ENCODE measurements around the gene CTRB1. TPM values are rescaled to one million over a fixed set of nuclear protein-coding genes. Genes with fewer than 3 reads are reported as not detected.

CTRB1 gene
- polyA plus RNA-seq: not detected

DNA sequence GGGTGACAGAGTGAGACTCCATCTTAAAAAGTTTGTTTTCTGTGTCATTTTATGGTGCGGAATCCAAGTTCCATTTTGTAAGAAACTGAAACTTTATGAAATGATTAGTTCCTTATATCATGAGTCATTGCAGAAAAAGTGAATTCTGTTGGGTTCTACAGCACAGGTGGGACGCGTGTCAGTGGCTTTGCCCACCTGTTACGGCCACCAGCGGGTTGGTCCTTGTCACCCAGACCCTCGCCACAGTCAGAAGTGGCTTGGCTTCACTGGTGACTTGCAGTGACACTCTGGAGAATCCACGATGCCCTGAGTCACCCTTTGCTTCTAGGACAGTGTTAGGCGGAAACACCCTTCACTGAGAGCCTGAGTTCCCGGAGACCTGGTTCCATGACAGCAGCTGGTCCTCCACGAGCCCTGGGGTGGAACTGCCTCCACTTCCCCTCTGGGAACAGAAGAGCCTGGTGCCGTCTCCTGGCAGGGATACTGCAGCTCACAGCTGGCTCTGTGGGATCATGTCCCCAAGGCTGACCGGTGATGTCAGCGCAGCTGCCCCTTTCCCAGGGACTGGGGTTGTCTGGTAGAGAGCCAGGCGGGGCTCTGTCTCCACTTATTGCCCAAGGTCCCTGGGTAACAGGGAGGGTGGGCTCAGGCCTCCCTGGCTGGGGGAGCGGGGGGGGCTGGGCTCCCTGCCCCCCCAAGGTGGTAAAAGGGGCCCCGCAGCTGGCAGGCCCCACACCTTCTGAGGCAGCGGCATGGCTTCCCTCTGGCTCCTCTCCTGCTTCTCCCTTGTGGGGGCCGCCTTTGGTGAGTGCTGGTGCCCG is at the start of gene CTRB1:
TSS of gene CTRB1 (plus strand) at position 733 of the 821 bp plus-strand sequence. CDS start at position 753, 20 bp downstream.
- no peak for DNase-seq
- H3K4me3 Mint-ChIP-seq: peak within 1 kb of the TSS; percentile 29 to 87 (median 74)
- H3K4me1 Mint-ChIP-seq: peaks cover 5 to 15% of the 10 kb centered on the region in 2 donors
- H3K9me3 Mint-ChIP-seq: no peaks in the 10 kb centered on the region
- peak within 1 kb of the TSS in 5 of 6 donors; percentile 77 to 88 (median 82) for H3K27ac Mint-ChIP-seq
- H3K27me3 Mint-ChIP-seq (ENCODE audit: low read depth in 3 of 3): peaks cover 0 to 6% (median 3%) of the 10 kb centered on the region in 3 donors
- no peaks in the 10 kb centered on the region for H3K36me3 Mint-ChIP-seq

DNA sequence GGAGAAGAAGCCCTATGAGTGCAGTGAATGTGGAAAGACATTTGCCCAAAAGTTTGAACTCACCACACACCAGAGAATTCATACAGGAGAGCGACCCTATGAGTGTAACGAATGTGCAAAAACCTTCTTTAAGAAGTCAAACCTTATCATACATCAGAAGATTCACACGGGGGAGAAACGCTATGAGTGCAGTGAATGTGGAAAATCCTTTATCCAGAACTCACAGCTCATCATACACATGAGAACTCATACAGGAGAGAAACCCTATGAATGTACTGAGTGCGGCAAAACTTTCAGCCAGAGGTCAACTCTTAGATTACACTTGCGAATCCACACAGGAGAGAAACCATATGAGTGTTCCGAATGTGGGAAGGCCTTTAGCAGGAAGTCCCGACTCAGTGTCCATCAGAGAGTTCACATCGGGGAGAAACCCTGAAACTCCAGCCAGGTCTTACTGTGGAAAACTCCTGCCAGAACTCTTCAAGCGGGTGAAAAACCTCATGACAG is 48.8 kb upstream of the CTRB1 start:
- H3K9me3 Mint-ChIP-seq: peaks cover 38 to 81% (median 71%) of the 10 kb centered on the region in 6 donors
- H3K4me3 Mint-ChIP-seq: no peak overlapping the region
- peaks cover 0 to 5% (median 1%) of the 10 kb centered on the region in 3 donors for H3K27me3 Mint-ChIP-seq (ENCODE audit: low read depth in 3 of 3)
- no peaks in the 10 kb centered on the region for H3K4me1 Mint-ChIP-seq
- H3K27ac Mint-ChIP-seq: no peak overlapping the region
- no peak for DNase-seq
- peaks cover 68 to 81% (median 81%) of the 10 kb centered on the region in 3 donors for H3K36me3 Mint-ChIP-seq

DNA sequence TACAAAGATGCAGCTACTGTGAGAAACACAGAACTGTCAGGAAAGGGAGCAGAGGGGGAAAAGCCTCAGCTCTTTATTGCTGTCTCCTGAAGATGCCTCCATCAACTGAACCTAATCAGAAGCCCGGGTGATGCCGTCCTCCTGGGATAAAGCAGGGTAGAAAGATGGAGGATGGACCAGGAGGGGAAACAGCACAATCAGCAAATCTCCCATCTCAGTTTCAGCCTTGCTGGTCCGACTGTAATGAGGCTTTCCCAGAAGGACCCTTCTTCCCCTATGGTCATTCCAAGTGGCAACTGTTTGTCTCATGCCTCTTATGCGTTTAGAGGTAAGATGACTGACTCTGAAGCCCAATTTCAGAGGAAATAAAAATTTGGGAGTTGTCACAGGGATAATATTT is 46.2 kb upstream of the CTRB1 start:
- Mint-ChIP-seq H3K27me3 (ENCODE audit: low read depth in 3 of 3) (peaks cover 4 to 6% (median 4%) of the 10 kb centered on the region in 3 donors), H3K4me3 (no peak overlapping the region), H3K4me1 (no peaks in the 10 kb centered on the region), H3K9me3 (peaks cover 45 to 96% (median 82%) of the 10 kb centered on the region in 6 donors), H3K27ac (no peak overlapping the region), H3K36me3 (peaks cover 57 to 61% (median 57%) of the 10 kb centered on the region in 3 donors)
- DNase-seq: no peak

DNA sequence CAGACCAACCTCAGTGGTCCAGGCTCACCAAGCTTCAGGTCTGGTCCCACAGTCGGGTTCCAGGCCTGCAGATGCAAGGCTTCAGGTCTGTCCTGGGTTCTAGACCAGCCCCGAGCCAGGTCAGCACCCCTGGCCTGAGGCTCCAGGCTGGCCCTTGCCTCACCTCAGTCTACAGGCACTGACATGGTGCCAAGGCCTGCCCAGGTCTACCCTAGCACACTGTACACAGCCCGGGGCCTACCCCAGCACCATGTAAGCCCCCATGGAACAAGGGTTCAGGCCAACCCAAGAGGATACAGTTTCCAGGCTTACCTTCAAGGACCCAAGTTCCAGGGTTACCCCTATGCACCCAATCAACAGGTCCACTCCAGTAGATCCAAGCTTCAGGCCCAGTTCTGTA is 43.7 kb upstream of the CTRB1 start:
- Mint-ChIP-seq H3K4me3 (no peak overlapping the region), H3K4me1 (no peaks in the 10 kb centered on the region), H3K27me3 (ENCODE audit: low read depth in 3 of 3) (peaks cover 4 to 6% (median 6%) of the 10 kb centered on the region in 3 donors), H3K36me3 (peaks cover 32 to 41% (median 34%) of the 10 kb centered on the region in 3 donors), H3K27ac (no peak overlapping the region), H3K9me3 (peaks cover 34 to 82% (median 68%) of the 10 kb centered on the region in 6 donors)
- DNase-seq: no peak

DNA sequence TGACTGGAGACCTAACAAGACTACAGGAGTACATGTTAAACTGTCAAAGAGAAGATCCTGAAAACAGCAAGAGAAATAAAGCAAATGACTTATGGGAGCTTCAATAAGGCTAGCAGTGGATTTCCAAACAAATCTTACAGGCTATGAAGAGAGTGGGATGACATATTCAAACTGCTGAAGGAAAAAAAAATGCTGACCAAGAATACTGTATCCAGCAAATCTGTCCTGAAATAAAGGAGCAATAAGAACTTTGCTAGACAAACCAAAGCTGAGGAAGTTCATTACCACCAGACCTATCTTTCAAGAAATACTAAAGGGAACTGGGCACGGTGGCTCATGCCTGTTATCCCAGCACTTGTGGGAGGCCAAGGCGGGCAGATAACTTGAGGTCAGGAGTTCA is 41.9 kb upstream of the CTRB1 start:
- peaks cover 5 to 9% (median 6%) of the 10 kb centered on the region in 3 donors for H3K27me3 Mint-ChIP-seq (ENCODE audit: low read depth in 3 of 3)
- no peak overlapping the region for H3K27ac Mint-ChIP-seq
- peaks cover 16 to 26% (median 21%) of the 10 kb centered on the region in 3 donors for H3K36me3 Mint-ChIP-seq
- no peaks in the 10 kb centered on the region for H3K4me1 Mint-ChIP-seq
- no peak for DNase-seq
- H3K4me3 Mint-ChIP-seq: no peak overlapping the region
- H3K9me3 Mint-ChIP-seq: peaks cover 27 to 63% (median 52%) of the 10 kb centered on the region in 6 donors

DNA sequence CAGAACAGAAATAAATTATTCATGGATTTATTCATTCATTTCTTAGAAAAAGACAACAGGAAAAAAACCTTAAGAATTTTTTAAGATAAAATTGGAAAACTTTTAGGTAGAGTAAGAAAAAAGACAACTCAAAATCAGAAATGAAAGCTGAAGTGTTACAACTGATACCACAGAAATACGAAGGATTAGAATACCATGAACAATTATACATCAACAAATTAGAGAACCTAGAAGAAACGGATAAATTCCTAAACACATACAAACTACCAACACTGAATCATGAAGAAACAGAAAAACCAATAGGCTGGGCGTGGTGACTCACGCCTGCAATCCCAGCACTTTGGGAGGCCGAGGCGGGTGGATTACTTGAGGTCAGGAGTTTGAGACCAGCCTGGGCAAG is 39.6 kb upstream of the CTRB1 start:
- Mint-ChIP-seq H3K9me3 (peaks cover 18 to 40% (median 32%) of the 10 kb centered on the region in 6 donors), H3K36me3 (peaks cover 3 to 12% (median 9%) of the 10 kb centered on the region in 3 donors), H3K27me3 (ENCODE audit: low read depth in 3 of 3) (peaks cover 5 to 9% (median 5%) of the 10 kb centered on the region in 3 donors), H3K27ac (no peak overlapping the region), H3K4me1 (no peaks in the 10 kb centered on the region), H3K4me3 (no peak overlapping the region)
- DNase-seq: no peak

DNA sequence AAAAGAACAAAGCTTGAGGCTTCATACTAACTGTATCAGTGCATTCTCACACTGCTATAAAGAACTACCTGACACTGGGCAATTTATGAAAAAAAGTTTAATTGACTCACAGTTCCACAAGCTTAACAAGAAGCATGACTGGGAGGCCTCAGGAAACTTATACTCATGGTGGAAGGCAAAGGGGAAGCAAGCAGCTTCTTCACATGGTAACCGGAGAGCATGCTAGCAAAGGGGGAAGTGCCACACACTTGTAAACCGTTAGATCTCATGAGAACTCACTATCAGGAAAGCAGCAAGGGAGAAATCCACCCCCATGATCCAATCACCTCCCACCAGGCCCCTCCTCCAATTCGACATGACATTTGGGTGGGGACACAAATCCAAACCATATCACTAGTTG is 37.2 kb upstream of the CTRB1 start:
- Mint-ChIP-seq H3K4me1 (no peaks in the 10 kb centered on the region), H3K27ac (no peak overlapping the region), H3K36me3 (peaks cover 0 to 6% (median 4%) of the 10 kb centered on the region in 3 donors), H3K9me3 (peaks cover 9 to 18% (median 17%) of the 10 kb centered on the region in 6 donors), H3K4me3 (no peak overlapping the region), H3K27me3 (ENCODE audit: low read depth in 3 of 3) (peaks cover 4 to 10% (median 8%) of the 10 kb centered on the region in 3 donors)
- DNase-seq: no peak

DNA sequence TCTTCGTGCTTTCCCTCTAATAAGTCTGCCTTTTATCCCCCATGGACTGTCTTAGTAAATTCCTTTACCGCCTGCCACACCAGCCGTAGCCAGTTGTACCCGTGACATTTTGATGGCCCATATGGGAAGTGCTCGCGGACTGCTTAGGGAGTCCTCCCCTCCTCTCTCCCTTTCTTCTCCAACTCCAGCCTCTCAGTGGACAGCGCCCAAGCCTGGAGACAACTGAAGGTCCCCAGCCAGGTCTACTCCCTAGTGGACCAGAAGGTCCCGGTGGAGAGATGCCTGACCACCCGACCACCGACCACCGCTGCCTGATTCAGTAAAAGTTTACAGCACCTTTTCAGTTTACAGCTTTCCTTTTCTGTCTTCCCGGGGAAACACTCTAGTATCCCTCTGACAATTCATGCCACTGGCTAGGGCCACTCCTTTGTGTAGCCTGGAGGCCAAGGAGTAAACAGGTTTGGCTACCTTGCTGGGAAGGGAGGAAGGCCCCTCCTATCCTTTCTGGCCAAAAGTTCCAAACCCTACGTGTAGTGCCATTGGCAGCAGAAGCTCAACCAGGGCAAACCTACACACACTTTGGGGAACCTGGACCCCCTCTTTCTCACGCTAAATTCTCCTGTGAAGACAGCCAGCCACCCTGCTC is 29.8 kb upstream of the CTRB1 start:
- H3K9me3 Mint-ChIP-seq: no peaks in the 10 kb centered on the region
- no peaks in the 10 kb centered on the region for H3K36me3 Mint-ChIP-seq
- no peak for DNase-seq
- H3K4me1 Mint-ChIP-seq: no peaks in the 10 kb centered on the region
- H3K4me3 Mint-ChIP-seq: no peak overlapping the region
- peaks cover 2 to 8% (median 4%) of the 10 kb centered on the region in 3 donors for H3K27me3 Mint-ChIP-seq (ENCODE audit: low read depth in 3 of 3)
- no peak overlapping the region for H3K27ac Mint-ChIP-seq

DNA sequence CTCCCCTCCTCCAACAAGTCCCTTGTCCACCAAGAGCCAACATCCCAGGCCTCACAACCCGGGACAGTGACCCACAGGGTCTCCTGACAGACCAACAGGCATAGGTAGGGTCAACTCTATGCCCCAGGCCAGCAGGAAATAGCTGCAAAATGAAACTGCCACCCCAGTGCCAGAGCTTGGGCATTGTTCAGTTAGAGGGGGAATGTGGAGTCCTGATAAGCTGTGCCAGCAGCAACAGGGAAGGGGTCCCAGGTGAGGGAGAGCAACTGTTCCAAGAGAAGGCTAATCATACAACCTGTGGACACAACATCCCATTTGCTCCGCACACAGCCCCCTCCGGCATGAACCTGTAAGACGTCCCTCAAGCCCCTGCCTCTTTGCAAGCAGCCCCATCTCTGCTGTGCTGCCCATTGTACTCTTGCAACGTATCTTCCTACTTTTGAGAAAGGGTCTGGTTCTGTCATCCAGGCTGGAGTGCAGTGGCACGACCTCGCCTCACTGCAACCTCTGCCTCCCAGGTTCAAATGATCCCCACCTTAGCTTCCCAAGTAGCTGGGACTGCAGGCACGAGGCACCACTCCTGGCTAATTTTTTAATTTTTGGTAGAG is 29.0 kb upstream of the CTRB1 start:
- H3K4me3 Mint-ChIP-seq: no peak overlapping the region
- H3K27me3 Mint-ChIP-seq (ENCODE audit: low read depth in 3 of 3): peaks cover 2 to 8% (median 4%) of the 10 kb centered on the region in 3 donors
- no peaks in the 10 kb centered on the region for H3K36me3 Mint-ChIP-seq
- no peak overlapping the region for H3K27ac Mint-ChIP-seq
- no peaks in the 10 kb centered on the region for H3K4me1 Mint-ChIP-seq
- DNase-seq: no peak
- no peaks in the 10 kb centered on the region for H3K9me3 Mint-ChIP-seq

DNA sequence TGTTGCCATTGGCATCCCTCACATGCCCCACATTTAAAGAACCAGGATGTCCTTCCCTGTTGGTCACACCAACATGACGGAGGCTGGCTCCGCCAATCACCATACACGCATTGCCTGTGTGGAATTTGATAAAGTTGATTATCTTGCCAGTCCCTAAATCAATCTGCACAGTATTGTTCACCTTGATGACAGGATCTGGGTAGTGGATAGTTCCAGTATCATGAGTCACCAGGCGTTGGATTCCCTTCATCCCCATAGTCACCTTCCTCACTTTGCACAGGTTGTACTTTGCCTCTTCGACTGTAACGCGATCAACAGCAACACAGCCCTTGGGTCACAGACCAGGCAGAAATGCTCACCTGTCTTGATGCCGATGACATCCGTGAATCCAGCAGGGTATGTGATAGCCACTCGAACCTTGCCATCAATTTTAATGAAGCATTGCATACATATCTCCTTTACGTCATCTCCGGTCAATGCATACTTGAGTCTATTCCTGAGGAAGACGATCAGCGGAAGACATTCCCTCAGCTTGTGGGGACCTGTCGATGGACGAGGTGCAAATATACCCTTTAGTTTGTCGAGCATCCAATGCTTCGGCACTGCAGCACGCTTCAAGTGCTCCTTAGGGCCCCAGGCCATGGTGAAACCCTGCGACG is 26.1 kb upstream of the CTRB1 start:
- no peaks in the 10 kb centered on the region for H3K9me3 Mint-ChIP-seq
- no peak for DNase-seq
- H3K4me1 Mint-ChIP-seq: no peaks in the 10 kb centered on the region
- H3K36me3 Mint-ChIP-seq: no peaks in the 10 kb centered on the region
- no peak overlapping the region for H3K4me3 Mint-ChIP-seq
- H3K27me3 Mint-ChIP-seq (ENCODE audit: low read depth in 3 of 3): peaks cover 0 to 10% (median 2%) of the 10 kb centered on the region in 3 donors
- no peak overlapping the region for H3K27ac Mint-ChIP-seq

DNA sequence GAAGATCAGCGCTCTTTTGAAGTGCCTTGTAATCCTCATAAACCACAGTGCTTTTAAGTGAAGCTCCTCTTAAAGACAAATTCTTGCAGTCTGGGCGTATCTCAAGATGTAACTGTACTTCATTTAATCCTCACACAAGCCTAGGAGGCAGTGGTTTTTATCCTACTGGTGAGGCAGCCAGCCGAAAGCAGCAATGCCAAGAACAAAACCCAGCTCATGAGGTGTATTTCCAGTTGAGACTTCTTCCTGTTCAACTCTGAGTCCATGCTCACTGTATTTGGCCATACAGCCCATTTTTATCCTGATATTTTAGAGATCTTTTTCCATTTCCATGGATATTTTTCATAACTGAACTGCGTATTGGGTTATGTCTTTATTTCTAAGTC is 25.5 kb upstream of the CTRB1 start:
- Mint-ChIP-seq H3K27ac (no peak overlapping the region), H3K9me3 (no peaks in the 10 kb centered on the region), H3K4me3 (no peak overlapping the region), H3K4me1 (no peaks in the 10 kb centered on the region), H3K36me3 (no peaks in the 10 kb centered on the region), H3K27me3 (ENCODE audit: low read depth in 3 of 3) (peaks cover 0 to 14% (median 2%) of the 10 kb centered on the region in 3 donors)
- no peak for DNase-seq

DNA sequence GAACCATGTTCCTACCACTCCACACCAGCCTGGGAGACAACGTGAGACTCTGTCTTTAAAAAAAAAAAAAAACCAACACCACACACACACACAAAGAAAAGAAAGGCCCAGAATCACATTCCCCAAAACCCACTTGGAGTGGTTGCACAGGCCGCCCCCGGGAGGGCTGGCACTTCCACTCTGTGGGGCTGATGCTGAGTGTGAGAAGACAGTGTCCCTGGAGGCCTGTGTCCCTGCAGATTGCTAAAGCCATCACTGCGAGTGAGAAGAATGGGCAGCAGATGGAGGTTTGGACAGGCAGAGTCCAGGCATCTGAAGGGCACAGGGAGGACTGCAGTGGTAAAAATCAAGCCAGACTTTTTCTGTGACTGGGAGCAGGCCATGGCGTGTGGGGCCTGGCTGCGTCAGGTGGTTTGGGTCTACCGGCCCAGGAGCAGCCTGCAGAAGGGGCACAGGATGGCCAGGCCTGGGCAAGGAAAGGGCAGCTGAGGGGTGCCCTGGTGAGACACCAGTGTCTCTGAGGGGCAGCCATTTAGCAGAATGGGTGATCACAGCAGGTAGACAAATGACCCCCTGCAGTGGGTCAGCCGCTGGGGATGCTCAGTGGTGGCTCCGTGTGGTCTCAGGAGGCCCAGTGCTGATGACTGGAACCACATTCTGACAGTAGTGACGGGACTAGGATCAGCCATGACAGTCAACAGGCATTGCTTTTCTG is 24.9 kb upstream of the CTRB1 start:
- peaks cover 0 to 15% (median 2%) of the 10 kb centered on the region in 3 donors for H3K27me3 Mint-ChIP-seq (ENCODE audit: low read depth in 3 of 3)
- no peaks in the 10 kb centered on the region for H3K4me1 Mint-ChIP-seq
- no peaks in the 10 kb centered on the region for H3K9me3 Mint-ChIP-seq
- H3K4me3 Mint-ChIP-seq: no peak overlapping the region
- DNase-seq: no peak
- no peak overlapping the region for H3K27ac Mint-ChIP-seq
- no peaks in the 10 kb centered on the region for H3K36me3 Mint-ChIP-seq
